Adrenal gland (tissue), 5 donors: ENCODE results near the gene SLC6A3.

ENCODE experiments used
- POLR2A ChIP-seq, 2 donors: fragments of 450-650 bp; IDR thresholded peaks; one replicate each; pipeline ENCODE4 v1.6.1; 2017; ENCODE audit warnings: antibody characterized with exemption in 2 of 2, mild to moderate bottlenecking in 2 of 2, moderate library complexity in 1 of 2
- TF ChIP-seq, protein P1 (sequence below), 6 experiments: fragments of 450-650 bp in 4 of 6; fragments of 200-600 bp in 2 of 6; sonication (generic) in 1 of 6; IDR thresholded peaks; 1 replicate in 5 of 6; 2 replicates in 1 of 6; pipeline versions ENCODE4 v1.5.1 to v1.8.0; 2016 to 2021; ENCODE audit warnings: antibody characterized with exemption in 6 of 6, mild to moderate bottlenecking in 2 of 6, moderate library complexity in 1 of 6
- donor health status: DM: no; HTN: no; CAD: no.

- TF ChIP-seq POLR2A (IDR thresholded peaks at IDR 0.05) = no peak
- TF ChIP-seq, protein P1, sequence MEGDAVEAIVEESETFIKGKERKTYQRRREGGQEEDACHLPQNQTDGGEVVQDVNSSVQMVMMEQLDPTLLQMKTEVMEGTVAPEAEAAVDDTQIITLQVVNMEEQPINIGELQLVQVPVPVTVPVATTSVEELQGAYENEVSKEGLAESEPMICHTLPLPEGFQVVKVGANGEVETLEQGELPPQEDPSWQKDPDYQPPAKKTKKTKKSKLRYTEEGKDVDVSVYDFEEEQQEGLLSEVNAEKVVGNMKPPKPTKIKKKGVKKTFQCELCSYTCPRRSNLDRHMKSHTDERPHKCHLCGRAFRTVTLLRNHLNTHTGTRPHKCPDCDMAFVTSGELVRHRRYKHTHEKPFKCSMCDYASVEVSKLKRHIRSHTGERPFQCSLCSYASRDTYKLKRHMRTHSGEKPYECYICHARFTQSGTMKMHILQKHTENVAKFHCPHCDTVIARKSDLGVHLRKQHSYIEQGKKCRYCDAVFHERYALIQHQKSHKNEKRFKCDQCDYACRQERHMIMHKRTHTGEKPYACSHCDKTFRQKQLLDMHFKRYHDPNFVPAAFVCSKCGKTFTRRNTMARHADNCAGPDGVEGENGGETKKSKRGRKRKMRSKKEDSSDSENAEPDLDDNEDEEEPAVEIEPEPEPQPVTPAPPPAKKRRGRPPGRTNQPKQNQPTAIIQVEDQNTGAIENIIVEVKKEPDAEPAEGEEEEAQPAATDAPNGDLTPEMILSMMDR (IDR thresholded peaks at IDR 0.05) = no peak
These were observed 16.2 kb downstream of the SLC6A3 start for GRCh38 chr5:1429066-1429465.
